Measurements from ENCODE around the gene NARF.
"Not testable (repeated sequence)": the region's sequence is repeated elsewhere in the genome, so short reads cannot be mapped to it uniquely, and the experiment has no call there.

Gene NARF

GRCh38 chr17:82536512-82537201 lies 78.1 kb downstream of the NARF start:
- no peak for DNase-seq (ENCODE audit: low read depth)

GRCh38 chr17:82537228-82537627 lies 78.7 kb downstream of the NARF start:
- DNase-seq (ENCODE audit: low read depth) = not testable (repeated sequence)

GRCh38 chr17:82539076-82539475 lies 80.5 kb downstream of the NARF start:
- not testable (repeated sequence) for DNase-seq (ENCODE audit: low read depth)
